Neural cell (in vitro differentiated cells): ENCODE measurements around the gene ZMYM3. TPM values are rescaled to one million over a fixed set of nuclear protein-coding genes. Genes with fewer than 3 reads are reported as not detected.

Source experiments
- H2AFZ ChIP-seq: fragments of 200-600, 300-800 bp; sonication (generic), shearing (Covaris generic); 2 replicates; pipeline ENCODE4 v1.6.0; 2014; ENCODE audit warnings: low read depth, mild to moderate bottlenecking, antibody characterized with exemption, low read length, moderate library complexity
- H3F3A ChIP-seq: fragments of 200-600 bp; shearing (Covaris generic); 2 replicates; pipeline ENCODE4 v1.6.1; 2016; ENCODE audit warnings: mild to moderate bottlenecking, moderate library complexity, mixed read lengths, antibody characterized with exemption, low read length; ENCODE audit not compliant: insufficient read depth, poor library complexity, severe bottlenecking
- H3K27ac ChIP-seq: fragments of 200-600, 300-800 bp; sonication (generic), shearing (Covaris generic); 2 replicates; pipeline ENCODE4 v1.5.1; 2014; ENCODE audit warnings: mild to moderate bottlenecking, low read length, moderate library complexity
- H3K27me3 ChIP-seq: fragments of 300-800, 200-600 bp; sonication (generic), shearing (Covaris generic); 2 replicates; pipeline ENCODE4 v1.6.0; 2014; ENCODE audit warnings: mild to moderate bottlenecking, low read depth, low read length, moderate library complexity; ENCODE audit not compliant: insufficient read depth
- H3K36me3 ChIP-seq: fragments of 300-800, 200-600 bp; sonication (generic), shearing (Covaris generic); 2 replicates; pipeline ENCODE4 v1.5.1; 2014; ENCODE audit warnings: mild to moderate bottlenecking, antibody characterized with exemption, low read length, moderate library complexity; ENCODE audit not compliant: insufficient read depth
- H3K4me2 ChIP-seq: fragments of 300-800, 200-600 bp; sonication (generic), shearing (Covaris generic); 2 replicates; pipeline ENCODE4 v1.6.0; 2014; ENCODE audit warnings: mild to moderate bottlenecking, low read length
- H3K4me3 ChIP-seq: fragments of 300-800, 200-600 bp; sonication (generic), shearing (Covaris generic); 2 replicates; pipeline ENCODE4 v1.5.1; 2014; ENCODE audit warnings: mild to moderate bottlenecking, low read length, moderate library complexity
- H3K79me2 ChIP-seq: fragments of 200-600 bp; shearing (Covaris generic); replicated peaks from 2 replicates; pipeline ENCODE4 v1.6.0; 2014; ENCODE audit warnings: mild to moderate bottlenecking, low read length, moderate library complexity; ENCODE audit not compliant: insufficient read depth
- H3K9ac ChIP-seq: fragments of 300-800, 200-600 bp; sonication (generic), shearing (Covaris generic); 2 replicates; pipeline ENCODE4 v1.6.1; 2016; ENCODE audit warnings: mild to moderate bottlenecking, low read length, mixed read lengths
- H3K9me2 ChIP-seq: fragments of 200-600 bp; shearing (Covaris generic); 2 replicates; pipeline ENCODE4 v1.6.1; 2016; ENCODE audit warnings: mild to moderate bottlenecking, low read length, mixed read lengths; ENCODE audit not compliant: insufficient read depth
- H3K9me3 ChIP-seq: fragments of 200-600, 300-800 bp; sonication (generic), shearing (Covaris generic); 2 replicates; pipeline ENCODE4 v1.6.1; 2016; ENCODE audit warnings: mild to moderate bottlenecking, mixed run types, low read length, moderate library complexity, mixed read lengths
- H4K20me1 ChIP-seq: fragments of 200-600 bp; shearing (Covaris generic); 2 replicates; pipeline ENCODE4 v1.6.1; 2016; ENCODE audit warnings: mild to moderate bottlenecking, mixed run types; ENCODE audit not compliant: insufficient read depth
- EP300 ChIP-seq: fragments of 450-650 bp; conservative IDR thresholded peaks from 2 replicates; pipeline ENCODE4 v1.6.1; 2014; ENCODE audit warnings: antibody characterized with exemption, mild to moderate bottlenecking, moderate library complexity; ENCODE audit not compliant: poor library complexity, severe bottlenecking
- EZH2 ChIP-seq: fragments of 200-600, 300-800 bp; shearing (Covaris generic), sonication (generic); IDR thresholded peaks from 2 replicates; pipeline ENCODE4 v1.6.1; 2014; ENCODE audit warnings: antibody characterized with exemption, low read length, borderline replicate concordance, mild to moderate bottlenecking; ENCODE audit not compliant: insufficient read depth, poor library complexity, severe bottlenecking
- MXI1 ChIP-seq: fragments of 450-650 bp; conservative IDR thresholded peaks from 2 replicates; pipeline ENCODE4 v1.6.1; 2014; ENCODE audit warnings: antibody characterized with exemption, mild to moderate bottlenecking; ENCODE audit not compliant: poor library complexity, severe bottlenecking
- POLR2AphosphoS5 ChIP-seq: IDR thresholded peaks from 2 replicates; pipeline ENCODE4 v1.6.1; 2012
- RAD21 ChIP-seq: fragments of 450-650 bp; conservative IDR thresholded peaks from 2 replicates; pipeline ENCODE4 v1.6.1; 2014; ENCODE audit warnings: antibody characterized with exemption, mild to moderate bottlenecking, moderate library complexity
- SMC3 ChIP-seq: fragments of 450-650 bp; conservative IDR thresholded peaks from 2 replicates; pipeline ENCODE4 v1.6.1; 2014; ENCODE audit warnings: antibody characterized with exemption, mild to moderate bottlenecking, moderate library complexity; ENCODE audit not compliant: poor library complexity
- TAF1 ChIP-seq: IDR thresholded peaks from 2 replicates; pipeline ENCODE4 v1.6.1; 2012; ENCODE audit warnings: low read depth
- polyA plus RNA-seq: library from polyadenylated mRNA; depleted of rRNA; stranded (reverse); fragments of >200 nt; gene quantifications from 2 replicates; pipeline ENCODE4 v1.2.3, GENCODE V29; 2014
- TF ChIP-seq, protein P1 (sequence below): fragments of 450-650 bp; IDR thresholded peaks from 2 replicates; pipeline ENCODE4 v1.5.1; 2014; ENCODE audit warnings: antibody characterized with exemption, mild to moderate bottlenecking, moderate library complexity; ENCODE audit not compliant: poor library complexity, severe bottlenecking
- TF ChIP-seq, protein P2 (sequence below): IDR thresholded peaks from 2 replicates; pipeline ENCODE4 v1.6.1; 2012; ENCODE audit warnings: borderline replicate concordance

Gene ZMYM3
- polyA plus RNA-seq, 1 donor from 2014 or later: 32.8 TPM

DNA sequence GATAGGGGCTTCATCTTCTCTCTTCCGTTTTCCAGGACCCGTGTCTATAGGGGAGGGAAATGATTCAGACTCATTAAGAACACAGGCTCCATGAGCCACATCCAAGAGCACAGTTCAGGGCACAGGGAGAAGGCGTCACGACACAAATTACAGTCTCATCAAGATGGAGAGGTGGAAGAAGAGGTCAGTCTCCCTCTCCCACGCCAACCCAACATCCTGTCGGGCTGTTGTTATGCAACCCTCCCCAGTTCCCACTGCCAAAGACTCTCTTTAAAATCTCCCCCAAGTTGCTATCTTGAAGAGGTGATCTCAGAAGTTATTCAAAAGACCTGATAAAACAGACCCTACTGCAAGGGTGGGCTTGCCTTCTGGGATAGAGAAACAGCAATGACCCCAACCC is 12.6 kb downstream of the ZMYM3 start (continued):
- TF ChIP-seq MXI1 (no peak), TAF1 (no peak)

DNA sequence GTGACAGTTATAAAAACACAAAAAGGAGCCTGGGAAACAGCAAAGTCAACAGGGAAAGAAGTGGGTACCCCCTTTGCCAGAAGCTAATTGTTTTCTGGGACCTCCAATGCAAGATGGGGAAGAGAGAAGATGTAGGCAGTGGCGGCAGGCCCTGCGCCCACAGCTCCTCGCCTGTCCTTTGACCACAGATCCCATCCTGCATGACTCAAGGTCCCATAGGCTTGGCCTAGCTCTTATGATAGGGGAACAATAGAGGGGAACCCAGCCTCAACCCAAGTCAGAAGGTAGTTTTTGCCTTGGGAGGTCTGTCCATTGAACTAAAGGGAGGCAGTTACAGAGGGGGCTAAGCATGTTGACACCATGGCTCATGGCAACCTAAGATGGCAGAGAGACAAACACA is 14.2 kb downstream of the ZMYM3 start:
- H4K20me1 ChIP-seq: no peaks in the 10 kb centered on the region
- no peaks in the 10 kb centered on the region for H3K79me2 ChIP-seq
- no peak overlapping the region for H3K27ac ChIP-seq
- H3K9me3 ChIP-seq: no peaks in the 10 kb centered on the region
- H3F3A ChIP-seq: no peaks in the 10 kb centered on the region
- no peaks in the 10 kb centered on the region for H3K27me3 ChIP-seq
- H3K4me2 ChIP-seq: no peak overlapping the region
- no peak for TF ChIP-seq POLR2AphosphoS5
- TF ChIP-seq TAF1: no peak
- TF ChIP-seq MXI1: no peak
- no peak for TF ChIP-seq EP300
- TF ChIP-seq, protein P1, sequence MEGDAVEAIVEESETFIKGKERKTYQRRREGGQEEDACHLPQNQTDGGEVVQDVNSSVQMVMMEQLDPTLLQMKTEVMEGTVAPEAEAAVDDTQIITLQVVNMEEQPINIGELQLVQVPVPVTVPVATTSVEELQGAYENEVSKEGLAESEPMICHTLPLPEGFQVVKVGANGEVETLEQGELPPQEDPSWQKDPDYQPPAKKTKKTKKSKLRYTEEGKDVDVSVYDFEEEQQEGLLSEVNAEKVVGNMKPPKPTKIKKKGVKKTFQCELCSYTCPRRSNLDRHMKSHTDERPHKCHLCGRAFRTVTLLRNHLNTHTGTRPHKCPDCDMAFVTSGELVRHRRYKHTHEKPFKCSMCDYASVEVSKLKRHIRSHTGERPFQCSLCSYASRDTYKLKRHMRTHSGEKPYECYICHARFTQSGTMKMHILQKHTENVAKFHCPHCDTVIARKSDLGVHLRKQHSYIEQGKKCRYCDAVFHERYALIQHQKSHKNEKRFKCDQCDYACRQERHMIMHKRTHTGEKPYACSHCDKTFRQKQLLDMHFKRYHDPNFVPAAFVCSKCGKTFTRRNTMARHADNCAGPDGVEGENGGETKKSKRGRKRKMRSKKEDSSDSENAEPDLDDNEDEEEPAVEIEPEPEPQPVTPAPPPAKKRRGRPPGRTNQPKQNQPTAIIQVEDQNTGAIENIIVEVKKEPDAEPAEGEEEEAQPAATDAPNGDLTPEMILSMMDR: no peak
- TF ChIP-seq SMC3: no peak
- TF ChIP-seq EZH2: no peak
- TF ChIP-seq, protein P2, sequence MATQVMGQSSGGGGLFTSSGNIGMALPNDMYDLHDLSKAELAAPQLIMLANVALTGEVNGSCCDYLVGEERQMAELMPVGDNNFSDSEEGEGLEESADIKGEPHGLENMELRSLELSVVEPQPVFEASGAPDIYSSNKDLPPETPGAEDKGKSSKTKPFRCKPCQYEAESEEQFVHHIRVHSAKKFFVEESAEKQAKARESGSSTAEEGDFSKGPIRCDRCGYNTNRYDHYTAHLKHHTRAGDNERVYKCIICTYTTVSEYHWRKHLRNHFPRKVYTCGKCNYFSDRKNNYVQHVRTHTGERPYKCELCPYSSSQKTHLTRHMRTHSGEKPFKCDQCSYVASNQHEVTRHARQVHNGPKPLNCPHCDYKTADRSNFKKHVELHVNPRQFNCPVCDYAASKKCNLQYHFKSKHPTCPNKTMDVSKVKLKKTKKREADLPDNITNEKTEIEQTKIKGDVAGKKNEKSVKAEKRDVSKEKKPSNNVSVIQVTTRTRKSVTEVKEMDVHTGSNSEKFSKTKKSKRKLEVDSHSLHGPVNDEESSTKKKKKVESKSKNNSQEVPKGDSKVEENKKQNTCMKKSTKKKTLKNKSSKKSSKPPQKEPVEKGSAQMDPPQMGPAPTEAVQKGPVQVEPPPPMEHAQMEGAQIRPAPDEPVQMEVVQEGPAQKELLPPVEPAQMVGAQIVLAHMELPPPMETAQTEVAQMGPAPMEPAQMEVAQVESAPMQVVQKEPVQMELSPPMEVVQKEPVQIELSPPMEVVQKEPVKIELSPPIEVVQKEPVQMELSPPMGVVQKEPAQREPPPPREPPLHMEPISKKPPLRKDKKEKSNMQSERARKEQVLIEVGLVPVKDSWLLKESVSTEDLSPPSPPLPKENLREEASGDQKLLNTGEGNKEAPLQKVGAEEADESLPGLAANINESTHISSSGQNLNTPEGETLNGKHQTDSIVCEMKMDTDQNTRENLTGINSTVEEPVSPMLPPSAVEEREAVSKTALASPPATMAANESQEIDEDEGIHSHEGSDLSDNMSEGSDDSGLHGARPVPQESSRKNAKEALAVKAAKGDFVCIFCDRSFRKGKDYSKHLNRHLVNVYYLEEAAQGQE: no peak
- TF ChIP-seq RAD21: no peak
- H3K9ac ChIP-seq: no peak overlapping the region
- H3K9me2 ChIP-seq: no peaks in the 10 kb centered on the region
- no peak overlapping the region for H3K4me3 ChIP-seq
- H2AFZ ChIP-seq: no peak overlapping the region
- H3K36me3 ChIP-seq: no peaks in the 10 kb centered on the region

DNA sequence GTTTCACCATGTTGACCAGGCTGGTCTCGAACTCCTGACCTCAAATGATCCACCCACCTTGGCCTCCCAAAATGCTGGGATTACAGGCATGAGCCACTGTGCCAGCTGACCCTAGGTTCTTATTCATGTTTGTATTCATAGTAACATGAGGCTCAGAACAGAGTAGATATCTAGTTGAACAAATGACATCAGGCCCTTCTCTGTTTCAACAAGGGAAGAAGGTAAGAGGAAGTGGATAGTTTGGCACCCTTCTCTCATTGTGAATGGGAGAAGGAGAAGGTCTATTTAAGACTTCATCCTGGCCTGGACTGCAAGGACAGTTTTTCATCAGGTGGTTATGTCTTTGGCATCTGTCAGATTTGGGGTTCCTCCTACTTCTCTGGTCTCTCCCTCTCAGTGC is 17.1 kb downstream of the ZMYM3 start:
- no peak overlapping the region for H3K4me2 ChIP-seq
- H3K36me3 ChIP-seq: no peaks in the 10 kb centered on the region

More for the DNA sequence above, 17.1 kb downstream of the ZMYM3 start:
- Histone ChIP-seq H3K9me3 (no peaks in the 10 kb centered on the region), H3K4me3 (no peak overlapping the region), H3K27me3 (no peaks in the 10 kb centered on the region), H3K79me2 (no peaks in the 10 kb centered on the region), H3F3A (no peaks in the 10 kb centered on the region), H3K9me2 (no peaks in the 10 kb centered on the region), H2AFZ (no peak overlapping the region), H4K20me1 (no peaks in the 10 kb centered on the region), H3K27ac (no peak overlapping the region), H3K9ac (no peak overlapping the region)
- TF ChIP-seq EP300 (no peak), MXI1 (no peak), TAF1 (no peak), SMC3 (no peak), RAD21 (no peak), EZH2 (no peak), POLR2AphosphoS5 (no peak)
- TF ChIP-seq, protein P1: no peak
- TF ChIP-seq, protein P2: no peak
